Stimulated activated naive CD8-positive, alpha-beta T cell treated with anti-CD3 and anti-CD28 coated beads, Interleukin-15, Interleukin-2, amounts not matched to agents 100 U/mL and 50 U/mL, for 24 hours (primary cell): ENCODE data around the gene GNMT.
"Not testable (repeated sequence)": the region's sequence is repeated elsewhere in the genome, so short reads cannot be mapped to it uniquely, and the experiment has no call there.

ENCODE experiments used
- ATAC-seq: fragments of 150-1000 bp; cut with Tn5 transposase; one replicate; pipeline ENCODE4 v1.10.0; 2021
- DNase-seq: peaks from one replicate; pipeline ENCODE4 v3.0.0; 2021

GNMT gene

GRCh38 chr6:42941356-42941755, 19.2 kb upstream of the GNMT start:
- ATAC-seq, DNase-seq: not testable (repeated sequence)

- no peak for ATAC-seq
- DNase-seq: no peak
Measured at GRCh38 chr6:42942444-42942843, 18.1 kb upstream of the GNMT start.

DNA sequence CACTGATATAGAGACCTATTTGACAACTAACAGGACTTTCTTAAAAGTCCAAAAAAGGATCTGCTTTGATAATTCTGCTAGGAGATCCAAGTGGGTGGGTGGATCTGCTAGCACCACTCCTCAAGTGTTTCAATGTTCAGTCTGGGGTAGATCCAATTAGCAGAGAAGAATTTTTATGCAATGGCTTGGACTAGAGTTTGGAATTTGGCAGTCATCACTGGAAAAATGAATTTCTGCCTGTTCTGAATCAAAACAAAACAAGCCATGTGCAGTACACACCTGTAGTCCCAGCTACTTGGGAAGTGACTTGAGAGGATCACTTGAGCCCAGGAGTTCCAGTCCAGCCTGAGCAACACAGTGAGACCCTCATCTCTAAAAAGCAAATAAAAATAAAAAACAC, 12.6 kb upstream of the GNMT start:
- ATAC-seq (no peak), DNase-seq (no peak)

- ATAC-seq: no peak
- no peak for DNase-seq
Measured at GRCh38 chr6:42952389-42952788, 8.2 kb upstream of the GNMT start.

DNA sequence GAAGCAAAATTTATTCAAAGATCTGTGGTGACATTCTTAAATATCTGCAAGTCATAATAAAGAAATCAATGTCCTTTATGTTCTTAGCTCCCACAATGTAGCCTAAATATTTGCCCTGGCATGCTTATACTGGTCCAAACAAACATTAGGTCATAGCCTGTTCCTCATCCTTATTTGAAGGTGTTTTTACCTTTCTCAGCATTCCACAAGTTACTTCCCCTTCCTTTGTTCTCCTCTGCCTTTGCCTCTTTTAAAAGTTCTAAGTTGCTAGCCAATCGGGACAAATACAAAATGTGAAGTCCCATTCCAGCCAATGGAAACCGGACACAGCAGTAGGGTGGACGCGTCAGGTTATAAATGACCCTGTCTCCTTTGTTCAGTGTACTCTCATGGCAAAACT, 6.1 kb upstream of the GNMT start:
- not testable (repeated sequence) for ATAC-seq, DNase-seq

- DNase-seq: no peak
Measured at GRCh38 chr6:42958125-42958524, 2.4 kb upstream of the GNMT start.

GRCh38 chr6:42959917-42960242, 674 bp upstream of the GNMT start:
- DNase-seq (no peak), ATAC-seq (no peak)

More at GRCh38 chr6:42958125-42958524, 2.4 kb upstream of the GNMT start:
- ATAC-seq: no peak

DNA sequence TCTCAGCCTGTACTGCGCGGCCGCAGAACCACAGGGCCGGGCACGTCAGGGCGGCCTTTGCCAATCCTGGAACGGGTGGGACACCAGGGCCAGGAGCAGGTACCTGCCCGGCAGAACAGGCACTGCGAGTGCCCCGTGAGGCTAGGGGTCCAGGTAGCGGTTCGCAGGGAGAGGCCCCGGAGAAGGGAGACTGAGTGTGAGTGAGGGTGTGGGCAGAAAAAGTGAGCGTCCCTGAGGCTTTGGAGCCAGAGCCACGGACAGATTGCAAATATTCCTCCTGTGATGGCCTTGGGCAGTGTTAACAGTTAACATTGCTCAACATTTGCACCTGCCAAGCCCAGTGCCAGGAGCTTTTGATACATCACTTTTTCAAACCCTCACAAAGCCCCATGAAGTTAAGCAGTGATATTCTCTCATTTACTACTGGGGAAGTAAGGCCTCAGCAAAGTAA, 491 bp downstream of the GNMT start:
- no peak for ATAC-seq
- no peak for DNase-seq

DNA sequence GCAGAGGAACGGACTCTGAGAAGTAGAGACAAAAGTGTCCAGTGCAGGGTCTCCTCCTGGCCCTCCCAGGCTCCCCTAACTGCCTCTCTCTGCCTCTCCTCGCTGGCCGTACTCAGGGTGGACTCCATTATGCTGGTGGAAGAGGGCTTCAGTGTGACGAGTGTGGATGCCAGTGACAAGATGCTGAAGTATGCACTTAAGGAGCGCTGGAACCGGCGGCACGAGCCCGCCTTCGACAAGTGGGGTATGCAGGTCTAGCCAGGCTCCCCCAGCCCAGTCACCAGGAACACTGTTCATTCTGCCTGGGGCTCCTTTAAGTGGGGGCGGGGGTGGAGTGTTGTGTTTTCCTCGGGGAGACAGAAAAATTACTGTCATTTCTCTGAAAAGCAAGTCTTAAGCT, 1.5 kb downstream of the GNMT start:
- DNase-seq: no peak
- ATAC-seq: no peak

DNA sequence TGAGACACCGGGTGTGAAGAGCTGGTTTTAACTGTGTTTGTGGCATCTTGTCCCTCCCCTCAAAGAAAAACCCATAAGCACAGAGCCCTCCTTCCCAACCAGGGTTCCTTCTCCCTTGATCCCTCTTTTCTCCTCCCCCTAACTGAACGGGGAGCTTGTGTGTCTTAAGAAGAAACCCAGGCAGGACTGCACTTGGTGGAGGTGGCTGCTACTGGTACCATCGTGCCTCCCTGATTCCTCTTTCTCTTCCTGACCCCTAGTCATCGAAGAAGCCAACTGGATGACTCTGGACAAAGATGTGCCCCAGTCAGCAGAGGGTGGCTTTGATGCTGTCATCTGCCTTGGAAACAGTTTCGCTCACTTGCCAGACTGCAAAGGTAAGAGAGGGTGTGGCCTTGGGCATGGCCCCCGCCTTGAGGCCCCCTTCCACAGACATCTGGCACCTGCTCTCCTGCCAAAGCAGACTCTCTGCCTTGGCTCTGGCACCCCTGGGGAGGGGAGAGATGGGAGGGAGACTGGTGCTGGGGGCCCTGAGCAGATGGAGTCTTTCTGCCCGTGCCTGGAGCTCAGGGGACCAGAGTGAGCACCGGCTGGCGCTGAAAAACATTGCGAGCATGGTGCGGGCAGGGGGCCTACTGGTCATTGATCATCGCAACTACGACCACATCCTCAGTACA, 2.1 kb downstream of the GNMT start:
- DNase-seq (no peak), ATAC-seq (no peak)

DNA sequence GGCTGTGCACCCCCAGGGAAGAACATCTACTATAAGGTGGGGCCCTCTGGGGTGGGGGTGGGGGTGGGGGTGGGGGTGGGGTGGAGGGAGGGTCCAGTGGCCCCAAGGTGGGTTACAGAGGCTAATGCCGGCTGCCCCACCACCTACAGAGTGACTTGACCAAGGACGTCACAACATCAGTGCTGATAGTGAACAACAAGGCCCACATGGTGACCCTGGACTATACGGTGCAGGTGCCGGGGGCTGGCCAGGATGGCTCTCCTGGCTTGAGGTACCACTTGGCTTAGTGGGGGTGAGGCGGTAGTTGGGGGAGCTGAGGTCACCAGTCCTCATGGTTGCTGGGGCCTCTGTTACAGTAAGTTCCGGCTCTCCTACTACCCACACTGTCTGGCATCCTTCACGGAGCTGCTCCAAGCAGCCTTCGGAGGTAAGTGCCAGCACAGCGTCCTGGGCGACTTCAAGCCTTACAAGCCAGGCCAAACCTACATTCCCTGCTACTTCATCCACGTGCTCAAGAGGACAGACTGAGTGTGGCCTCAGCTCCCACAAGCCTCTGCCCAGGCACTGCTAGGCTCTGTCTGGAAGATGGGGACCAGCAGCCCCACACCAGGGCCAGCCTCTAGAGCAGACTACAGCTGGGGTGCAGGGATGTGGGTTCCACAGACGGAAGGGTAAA, 2.8 kb downstream of the GNMT start:
- ATAC-seq: no peak

DNA sequence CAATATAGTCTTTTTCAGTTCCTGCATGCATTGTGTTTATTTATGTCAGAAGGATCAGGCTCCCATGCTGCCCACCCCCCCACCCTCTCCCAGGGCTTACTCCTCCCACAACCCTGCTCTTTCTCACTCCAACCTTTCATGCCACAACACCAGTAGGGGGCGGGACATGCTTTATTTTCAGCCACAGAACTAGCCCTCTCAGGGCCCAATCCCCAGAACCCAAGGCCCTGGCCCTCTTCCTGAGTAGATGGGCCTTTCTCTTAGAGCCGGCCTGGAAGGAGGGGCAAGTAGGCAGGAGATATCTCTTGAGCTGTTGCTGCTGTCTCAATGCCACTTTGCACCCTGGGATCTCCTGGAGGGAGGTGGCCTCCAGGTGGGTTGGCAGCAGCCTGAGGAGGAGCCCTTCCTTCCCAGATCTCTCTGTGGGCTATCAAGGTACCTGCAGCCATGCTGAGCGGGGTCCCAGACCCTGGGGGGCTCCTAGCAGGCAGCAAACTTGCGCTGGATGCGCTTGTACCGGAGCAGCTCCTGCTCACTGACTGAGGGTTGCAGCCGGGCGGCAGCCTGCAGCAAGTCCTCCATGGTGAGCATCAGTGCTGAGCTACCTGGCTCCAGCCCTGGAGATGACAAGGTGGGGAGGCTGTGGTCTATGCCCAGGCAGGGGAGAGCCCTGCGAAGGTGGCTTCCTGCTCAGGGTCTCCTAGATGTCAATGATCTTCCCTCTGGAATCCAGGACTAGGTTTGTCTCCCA, 3.5 kb downstream of the GNMT start:
- DNase-seq (peak; percentile 49), ATAC-seq (peak; percentile 41)

More for the DNA sequence above, 2.8 kb downstream of the GNMT start:
- no peak for DNase-seq

DNA sequence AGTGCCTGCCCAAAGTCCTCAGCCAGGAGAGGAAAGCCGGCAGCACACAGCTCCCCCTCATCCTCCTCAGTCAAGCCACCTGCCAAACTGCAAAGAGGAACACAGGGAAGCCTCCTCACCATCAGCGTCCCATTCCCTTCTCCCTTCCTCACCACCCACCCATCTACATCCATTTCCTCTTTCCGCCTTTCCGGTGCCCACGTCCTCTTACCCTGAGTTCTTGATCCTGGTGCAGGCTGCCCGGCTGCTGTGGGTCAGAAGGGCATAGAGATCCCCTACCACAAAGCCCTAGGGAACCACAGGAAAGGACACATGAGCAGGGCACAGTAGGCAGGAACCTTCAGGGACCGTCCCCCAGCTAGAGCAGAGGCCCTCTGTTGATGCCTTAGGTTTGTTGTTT, 6.0 kb downstream of the GNMT start:
- ATAC-seq (no peak), DNase-seq (no peak)

GRCh38 chr6:42967228-42967627, 6.7 kb downstream of the GNMT start:
- DNase-seq: no peak
- ATAC-seq: no peak

- ATAC-seq (no peak), DNase-seq (no peak)
Measured at GRCh38 chr6:42968126-42968701, 7.7 kb downstream of the GNMT start.

DNA sequence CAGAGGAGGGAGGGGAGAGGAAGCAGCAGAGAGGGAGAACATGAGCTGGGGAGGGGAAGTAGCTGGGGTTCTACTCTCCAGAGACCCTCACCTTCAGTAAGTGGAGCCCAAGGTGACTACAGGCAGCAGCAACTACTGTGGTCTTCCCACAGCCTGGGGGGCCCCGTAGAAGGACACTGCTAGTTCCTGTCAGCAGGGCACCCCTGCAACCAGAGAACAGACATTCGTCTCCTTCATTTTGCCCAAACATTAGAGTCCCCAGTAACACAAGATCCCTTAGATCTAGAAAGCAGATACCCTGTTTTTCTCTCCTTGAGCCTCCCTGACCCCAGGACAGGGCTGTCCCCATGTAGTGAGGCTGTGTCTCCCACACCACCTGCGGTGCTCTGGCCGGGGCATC, 8.2 kb downstream of the GNMT start:
- ATAC-seq: no peak
- no peak for DNase-seq

DNA sequence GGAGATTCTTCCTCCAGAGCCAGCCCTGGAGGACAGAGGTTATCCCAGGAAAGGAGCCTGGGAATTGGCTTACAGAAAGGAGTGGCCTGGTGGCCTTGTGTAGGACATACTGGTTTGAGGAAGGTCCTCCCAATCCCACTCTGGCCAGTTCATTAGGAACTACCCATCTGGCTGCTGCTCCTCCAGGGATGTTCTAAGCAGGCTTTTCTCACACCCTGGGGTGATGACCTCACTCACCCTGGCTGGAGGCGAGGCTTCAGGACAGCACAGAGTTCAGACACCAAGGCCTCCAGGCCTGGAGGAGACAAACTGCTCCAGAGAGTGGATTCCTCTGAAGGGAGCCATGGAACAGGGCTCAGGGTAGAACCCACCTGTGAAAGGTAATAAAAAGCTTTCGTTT, 8.9 kb downstream of the GNMT start:
- ATAC-seq: no peak

DNA sequence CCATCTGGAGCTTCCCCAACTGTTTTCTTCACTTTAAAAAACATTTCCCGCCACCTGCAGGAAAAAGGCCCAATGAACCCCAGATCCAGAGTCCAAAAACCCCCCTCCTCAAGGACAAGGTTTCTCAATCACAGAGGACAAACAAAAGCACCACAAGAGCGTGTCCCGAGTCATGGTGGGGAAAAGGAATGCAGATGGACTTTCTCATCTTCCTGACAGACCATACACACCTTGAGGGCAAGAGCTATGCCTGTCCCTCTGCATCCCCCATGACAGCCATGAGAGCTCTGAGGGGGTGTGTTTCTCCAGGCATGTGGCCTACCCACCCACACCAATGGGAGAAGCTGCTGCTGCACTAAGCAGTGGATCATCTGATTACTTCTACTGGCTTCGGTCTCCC, 9.4 kb downstream of the GNMT start:
- DNase-seq (no peak), ATAC-seq (no peak)

More for the DNA sequence above, 8.9 kb downstream of the GNMT start:
- no peak for DNase-seq

DNA sequence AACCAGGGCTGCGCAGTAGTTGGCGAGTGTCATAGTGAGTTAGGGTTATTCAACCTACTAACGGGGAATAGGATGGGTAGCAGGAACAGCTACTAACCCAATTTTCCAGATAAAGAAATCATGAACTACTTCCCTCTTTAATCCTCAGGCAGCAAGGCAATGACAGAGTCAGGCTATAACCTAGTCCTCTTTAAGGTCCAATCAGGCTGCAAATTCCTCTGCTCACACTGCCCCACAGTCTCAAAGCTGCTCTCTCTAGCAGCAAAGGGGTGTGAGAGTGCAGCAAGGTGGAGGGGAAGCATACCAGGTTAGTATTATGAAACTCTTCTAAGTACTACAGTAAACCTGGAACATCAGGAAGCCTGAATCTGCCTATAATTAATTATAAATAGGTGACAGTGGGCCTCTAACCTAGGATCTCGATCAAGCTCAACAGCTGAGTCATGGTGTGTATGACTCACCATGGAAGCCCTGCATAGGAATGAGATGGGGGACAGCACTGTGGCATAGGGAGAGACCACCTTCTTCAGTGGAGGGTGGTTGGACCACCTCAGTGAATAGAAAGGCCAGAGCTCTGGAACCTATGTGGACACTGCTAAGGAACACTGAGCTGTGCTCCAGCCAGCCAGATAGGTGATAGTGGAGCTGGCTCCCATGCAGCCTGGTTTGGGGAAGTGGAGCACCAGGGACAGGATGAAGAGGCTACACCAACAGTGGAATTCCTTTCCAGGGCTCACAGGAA, 10.5 kb downstream of the GNMT start:
- ATAC-seq (peak; percentile 80), DNase-seq (peak; percentile 36)

DNA sequence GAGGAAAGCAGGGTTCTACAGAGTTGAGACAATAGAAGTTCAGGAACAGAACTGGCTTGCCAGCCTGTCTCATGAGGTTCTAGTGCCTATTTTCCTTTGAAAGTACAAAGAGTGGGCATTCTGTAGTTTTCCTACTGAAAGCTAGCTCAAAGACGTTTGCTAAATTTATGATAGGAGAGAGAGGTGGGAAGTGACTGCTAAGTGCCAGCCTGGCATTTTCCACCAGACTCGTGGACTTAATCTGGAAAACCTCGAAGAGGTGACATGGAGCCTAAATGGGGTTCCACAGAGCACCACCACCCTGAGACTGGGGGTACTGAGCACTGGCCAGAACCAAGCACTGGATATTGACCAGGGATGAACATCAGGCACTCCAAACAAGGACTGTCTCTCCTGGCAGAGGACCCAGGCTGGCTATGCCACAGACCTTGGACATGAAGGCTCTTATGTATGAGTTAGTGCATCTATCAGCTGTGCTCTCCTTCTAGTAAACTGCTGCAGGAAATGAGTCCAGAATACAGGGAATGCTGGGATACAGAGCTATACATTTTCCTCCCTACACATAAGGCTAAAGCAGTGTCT, 11.3 kb downstream of the GNMT start:
- DNase-seq (no peak), ATAC-seq (no peak)

- DNase-seq (no peak), ATAC-seq (no peak)
Measured at GRCh38 chr6:42973926-42974325, 13.4 kb downstream of the GNMT start.
